HepG2 (cell line): Measurements from ENCODE around the gene SP6. TPM values are rescaled to one million over a fixed set of nuclear protein-coding genes. Genes with fewer than 3 reads are reported as not detected.
A peak's percentile ranks its signal among the peaks of the same experiment; 100 is the strongest.

ENCODE experiments used
- AGO1 ChIP-seq: fragments of 200-400 bp; formaldehyde crosslinking; IDR thresholded peaks from 2 replicates; pipeline ENCODE4 v1.6.1; 2017; ENCODE audit warnings: mild to moderate bottlenecking, low read depth, low read length, moderate library complexity; ENCODE audit not compliant: poor library complexity, severe bottlenecking
- CAMTA2 ChIP-seq: sonication (generic); formaldehyde crosslinking; IDR thresholded peaks from 2 replicates; pipeline ENCODE4 v1.4.0; 2020; ENCODE audit warnings: mild to moderate bottlenecking, missing genetic modification reagents, borderline replicate concordance
- CHD2 ChIP-seq: IDR thresholded peaks from 2 replicates; pipeline ENCODE4 v1.6.1; 2011; ENCODE audit warnings: low read depth, low read length, improper control_type of control experiment
- DNMT1 ChIP-seq: sonication (generic); formaldehyde crosslinking; IDR thresholded peaks from 2 replicates; pipeline ENCODE4 v1.5.1; 2020; ENCODE audit warnings: mild to moderate bottlenecking, missing genetic modification reagents
- FLYWCH1 ChIP-seq: sonication (generic); formaldehyde crosslinking; IDR thresholded peaks from 2 replicates; pipeline ENCODE4 v1.8.1; 2023; ENCODE audit warnings: mild to moderate bottlenecking, missing genetic modification reagents
- FOXA1 ChIP-seq, 2 experiments: fragments of 450-650 bp in 1 of 2; sonication (generic) in 1 of 2; formaldehyde crosslinking in 1 of 2; IDR thresholded peaks; 2 replicates each; pipeline versions ENCODE4 v1.4.0 to v1.6.1; 2016 to 2020; ENCODE audit warnings: missing genetic modification reagents in 1 of 2
- NAIF1 ChIP-seq: sonication (generic); formaldehyde crosslinking; IDR thresholded peaks from 2 replicates; pipeline ENCODE4 v1.5.0; 2020; ENCODE audit warnings: mild to moderate bottlenecking, missing genetic modification reagents, borderline replicate concordance
- NFYC ChIP-seq: IDR thresholded peaks from 2 replicates; pipeline ENCODE4 v1.6.1; 2016; ENCODE audit warnings: missing genetic modification reagents, missing compliant biosample characterization
- RARA ChIP-seq: IDR thresholded peaks from 2 replicates; pipeline ENCODE4 v1.6.1; 2016; ENCODE audit warnings: missing genetic modification reagents, missing compliant biosample characterization
- SOX5 ChIP-seq: IDR thresholded peaks from 2 replicates; pipeline ENCODE4 v1.6.1; 2016; ENCODE audit warnings: borderline replicate concordance
- ZFAT ChIP-seq: sonication (generic); formaldehyde crosslinking; conservative IDR thresholded peaks from 2 replicates; pipeline ENCODE4 v1.8.1; 2023; ENCODE audit warnings: missing genetic modification reagents, inconsistent platforms
- ZFP1 ChIP-seq: IDR thresholded peaks from 2 replicates; pipeline ENCODE4 v1.6.1; 2016
- ZNF251 ChIP-seq: sonication (generic); formaldehyde crosslinking; IDR thresholded peaks from 2 replicates; pipeline ENCODE4 v1.9.0; 2021; ENCODE audit warnings: mild to moderate bottlenecking, missing genetic modification reagents
- ZNF260 ChIP-seq: sonication (generic); formaldehyde crosslinking; IDR thresholded peaks from 2 replicates; pipeline ENCODE4 v1.4.0; 2020; ENCODE audit warnings: missing genetic modification reagents, low read depth, mild to moderate bottlenecking, borderline replicate concordance
- polyA plus RNA-seq, 8 experiments: library from polyadenylated mRNA; depleted of rRNA in 3 of 8; stranded (reverse) in 7 of 8; unstranded in 1 of 8; fragments of >200 nt; fragmentation: Illumina TruSeq in 4 of 8; extraction: Trizol in 4 of 8; gene quantifications; 2 replicates each; pipeline versions ENCODE4 v1.2.1 to v1.2.3, GENCODE V29; 2011 to 2016; ENCODE audit warnings: low read depth in 4 of 8, missing spikeins in 1 of 8, mixed read lengths in 1 of 8; ENCODE audit not compliant: insufficient read depth in 1 of 8
- total RNA-seq, 5 experiments: library from RNA; depleted of rRNA; stranded (reverse); fragments of >200 nt; fragmentation: Illumina TruSeq; extraction: Trizol; gene quantifications; 2 replicates each; pipeline ENCODE4 v1.2.3, GENCODE V29; 2016; ENCODE audit warnings: low read depth in 1 of 5
- TF ChIP-seq, protein P1 (sequence below), 2 experiments: sonication (generic) in 1 of 2; formaldehyde crosslinking in 1 of 2; IDR thresholded peaks; 2 replicates each; pipeline versions ENCODE4 v1.4.0 to v1.6.1; 2016 to 2020; ENCODE audit warnings: borderline replicate concordance in 1 of 2, low read depth in 1 of 2, mild to moderate bottlenecking in 1 of 2, missing genetic modification reagents in 1 of 2
- TF ChIP-seq, protein P2 (sequence below): sonication (generic); formaldehyde crosslinking; conservative IDR thresholded peaks from 2 replicates; pipeline ENCODE4 v1.4.0; 2020; ENCODE audit warnings: mild to moderate bottlenecking, missing genetic modification reagents, moderate library complexity
- TF ChIP-seq, protein P3 (sequence below): sonication (generic); formaldehyde crosslinking; IDR thresholded peaks from 2 replicates; pipeline ENCODE4 v1.5.0; 2020; ENCODE audit warnings: missing genetic modification reagents
- TF ChIP-seq, protein P4 (sequence below): sonication (generic); formaldehyde crosslinking; IDR thresholded peaks from 2 replicates; pipeline ENCODE4 v1.9.0; 2021; ENCODE audit warnings: missing genetic modification reagents, borderline replicate concordance

SP6 gene
- total and polyA plus RNA-seq, 2 of the 13 experiments (the other 11 are each of a cell fraction or from before 2014, with no cell fraction given), result 0.07 TPM

DNA sequence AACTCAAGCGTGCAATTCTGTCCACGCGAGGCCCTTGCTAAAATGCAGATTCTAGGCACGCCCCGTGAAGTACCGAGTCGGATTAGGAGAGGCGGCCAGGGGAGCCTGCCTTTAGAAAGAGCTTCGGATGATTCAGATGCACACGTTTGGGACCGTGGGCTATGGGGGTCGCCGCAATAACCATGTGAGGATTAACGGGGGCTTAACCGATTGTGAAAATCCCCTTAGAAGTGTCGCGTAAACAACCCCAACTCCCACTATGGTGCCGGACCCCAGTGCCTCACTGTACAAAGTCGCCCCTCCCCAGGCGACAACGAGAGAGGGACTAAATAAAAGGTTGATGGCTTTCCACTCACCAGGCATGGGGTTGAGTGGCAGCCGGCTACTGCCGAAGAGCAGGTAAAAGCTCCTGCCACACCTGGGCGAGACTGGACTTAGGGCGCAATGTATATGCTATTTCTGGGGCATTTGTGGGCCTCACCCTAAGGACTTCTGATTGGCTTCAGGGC is 44.4 kb upstream of the SP6 start (continued):
- TF ChIP-seq, protein P1, sequence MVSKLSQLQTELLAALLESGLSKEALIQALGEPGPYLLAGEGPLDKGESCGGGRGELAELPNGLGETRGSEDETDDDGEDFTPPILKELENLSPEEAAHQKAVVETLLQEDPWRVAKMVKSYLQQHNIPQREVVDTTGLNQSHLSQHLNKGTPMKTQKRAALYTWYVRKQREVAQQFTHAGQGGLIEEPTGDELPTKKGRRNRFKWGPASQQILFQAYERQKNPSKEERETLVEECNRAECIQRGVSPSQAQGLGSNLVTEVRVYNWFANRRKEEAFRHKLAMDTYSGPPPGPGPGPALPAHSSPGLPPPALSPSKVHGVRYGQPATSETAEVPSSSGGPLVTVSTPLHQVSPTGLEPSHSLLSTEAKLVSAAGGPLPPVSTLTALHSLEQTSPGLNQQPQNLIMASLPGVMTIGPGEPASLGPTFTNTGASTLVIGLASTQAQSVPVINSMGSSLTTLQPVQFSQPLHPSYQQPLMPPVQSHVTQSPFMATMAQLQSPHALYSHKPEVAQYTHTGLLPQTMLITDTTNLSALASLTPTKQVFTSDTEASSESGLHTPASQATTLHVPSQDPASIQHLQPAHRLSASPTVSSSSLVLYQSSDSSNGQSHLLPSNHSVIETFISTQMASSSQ (IDR thresholded peaks at IDR 0.05; ENCODE audit: low read depth), result no peak
- TF ChIP-seq, protein P1 (CRISPR knock-in tag; IDR thresholded peaks at IDR 0.05; ENCODE audit: borderline replicate concordance), result no peak
- no peak for TF ChIP-seq ZFAT (CRISPR knock-in tag)
- TF ChIP-seq AGO1, result no peak
- 0 out of 2 replicates have a peak, but pooled peaks have one; percentile 45 for TF ChIP-seq DNMT1
- no peak for TF ChIP-seq CAMTA2 (CRISPR knock-in tag)
- TF ChIP-seq, protein P2, sequence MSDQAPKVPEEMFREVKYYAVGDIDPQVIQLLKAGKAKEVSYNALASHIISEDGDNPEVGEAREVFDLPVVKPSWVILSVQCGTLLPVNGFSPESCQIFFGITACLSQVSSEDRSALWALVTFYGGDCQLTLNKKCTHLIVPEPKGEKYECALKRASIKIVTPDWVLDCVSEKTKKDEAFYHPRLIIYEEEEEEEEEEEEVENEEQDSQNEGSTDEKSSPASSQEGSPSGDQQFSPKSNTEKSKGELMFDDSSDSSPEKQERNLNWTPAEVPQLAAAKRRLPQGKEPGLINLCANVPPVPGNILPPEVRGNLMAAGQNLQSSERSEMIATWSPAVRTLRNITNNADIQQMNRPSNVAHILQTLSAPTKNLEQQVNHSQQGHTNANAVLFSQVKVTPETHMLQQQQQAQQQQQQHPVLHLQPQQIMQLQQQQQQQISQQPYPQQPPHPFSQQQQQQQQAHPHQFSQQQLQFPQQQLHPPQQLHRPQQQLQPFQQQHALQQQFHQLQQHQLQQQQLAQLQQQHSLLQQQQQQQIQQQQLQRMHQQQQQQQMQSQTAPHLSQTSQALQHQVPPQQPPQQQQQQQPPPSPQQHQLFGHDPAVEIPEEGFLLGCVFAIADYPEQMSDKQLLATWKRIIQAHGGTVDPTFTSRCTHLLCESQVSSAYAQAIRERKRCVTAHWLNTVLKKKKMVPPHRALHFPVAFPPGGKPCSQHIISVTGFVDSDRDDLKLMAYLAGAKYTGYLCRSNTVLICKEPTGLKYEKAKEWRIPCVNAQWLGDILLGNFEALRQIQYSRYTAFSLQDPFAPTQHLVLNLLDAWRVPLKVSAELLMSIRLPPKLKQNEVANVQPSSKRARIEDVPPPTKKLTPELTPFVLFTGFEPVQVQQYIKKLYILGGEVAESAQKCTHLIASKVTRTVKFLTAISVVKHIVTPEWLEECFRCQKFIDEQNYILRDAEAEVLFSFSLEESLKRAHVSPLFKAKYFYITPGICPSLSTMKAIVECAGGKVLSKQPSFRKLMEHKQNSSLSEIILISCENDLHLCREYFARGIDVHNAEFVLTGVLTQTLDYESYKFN (CRISPR knock-in tag), result no peak
- TF ChIP-seq, protein P3, sequence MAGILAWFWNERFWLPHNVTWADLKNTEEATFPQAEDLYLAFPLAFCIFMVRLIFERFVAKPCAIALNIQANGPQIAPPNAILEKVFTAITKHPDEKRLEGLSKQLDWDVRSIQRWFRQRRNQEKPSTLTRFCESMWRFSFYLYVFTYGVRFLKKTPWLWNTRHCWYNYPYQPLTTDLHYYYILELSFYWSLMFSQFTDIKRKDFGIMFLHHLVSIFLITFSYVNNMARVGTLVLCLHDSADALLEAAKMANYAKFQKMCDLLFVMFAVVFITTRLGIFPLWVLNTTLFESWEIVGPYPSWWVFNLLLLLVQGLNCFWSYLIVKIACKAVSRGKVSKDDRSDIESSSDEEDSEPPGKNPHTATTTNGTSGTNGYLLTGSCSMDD (CRISPR knock-in tag), result 0 out of 2 replicates have a peak, but pooled peaks have one; percentile 70
- no peak; the same call in 1 of the 2 replicates for TF ChIP-seq NAIF1 (CRISPR knock-in tag)
- no peak for TF ChIP-seq CHD2
- TF ChIP-seq FOXA1 (IDR thresholded peaks at IDR 0.05), result no peak
- peak; percentile 24; the same call in 1 of the 2 replicates for TF ChIP-seq FOXA1 (CRISPR knock-in tag; IDR thresholded peaks at IDR 0.05)
- TF ChIP-seq SOX5 (CRISPR knock-in tag), result peak; percentile 26; the same call in 1 of the 2 replicates
- no peak for TF ChIP-seq ZNF260 (CRISPR knock-in tag)
- TF ChIP-seq FLYWCH1 (CRISPR knock-in tag), result no peak
- TF ChIP-seq NFYC (CRISPR knock-in tag), result no peak
- no peak for TF ChIP-seq RARA
- TF ChIP-seq ZNF251 (CRISPR knock-in tag), result no peak
- 0 out of 2 replicates have a peak, but pooled peaks have one; percentile 58 for TF ChIP-seq ZFP1 (CRISPR knock-in tag)
- TF ChIP-seq, protein P4, sequence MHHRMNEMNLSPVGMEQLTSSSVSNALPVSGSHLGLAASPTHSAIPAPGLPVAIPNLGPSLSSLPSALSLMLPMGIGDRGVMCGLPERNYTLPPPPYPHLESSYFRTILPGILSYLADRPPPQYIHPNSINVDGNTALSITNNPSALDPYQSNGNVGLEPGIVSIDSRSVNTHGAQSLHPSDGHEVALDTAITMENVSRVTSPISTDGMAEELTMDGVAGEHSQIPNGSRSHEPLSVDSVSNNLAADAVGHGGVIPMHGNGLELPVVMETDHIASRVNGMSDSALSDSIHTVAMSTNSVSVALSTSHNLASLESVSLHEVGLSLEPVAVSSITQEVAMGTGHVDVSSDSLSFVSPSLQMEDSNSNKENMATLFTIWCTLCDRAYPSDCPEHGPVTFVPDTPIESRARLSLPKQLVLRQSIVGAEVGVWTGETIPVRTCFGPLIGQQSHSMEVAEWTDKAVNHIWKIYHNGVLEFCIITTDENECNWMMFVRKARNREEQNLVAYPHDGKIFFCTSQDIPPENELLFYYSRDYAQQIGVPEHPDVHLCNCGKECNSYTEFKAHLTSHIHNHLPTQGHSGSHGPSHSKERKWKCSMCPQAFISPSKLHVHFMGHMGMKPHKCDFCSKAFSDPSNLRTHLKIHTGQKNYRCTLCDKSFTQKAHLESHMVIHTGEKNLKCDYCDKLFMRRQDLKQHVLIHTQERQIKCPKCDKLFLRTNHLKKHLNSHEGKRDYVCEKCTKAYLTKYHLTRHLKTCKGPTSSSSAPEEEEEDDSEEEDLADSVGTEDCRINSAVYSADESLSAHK (CRISPR knock-in tag), result no peak
